Breast epithelium (tissue), 4 donors: ENCODE data around the gene GABRB3. TPM values are rescaled to one million over a fixed set of nuclear protein-coding genes. Genes with fewer than 3 reads are reported as not detected.

Experiments
- DNase-seq, 2 donors: peaks; one replicate each; pipeline ENCODE4 v3.0.0-alpha.2; 2019; ENCODE audit warnings: low spot score in 2 of 2
- H3K27ac ChIP-seq, 2 donors: fragments of 200-600 bp; sonication (generic) in 1 of 2; one replicate each; pipeline ENCODE4 v1.5.1; 2016 to 2019; ENCODE audit warnings: mild to moderate bottlenecking in 1 of 2
- H3K27me3 ChIP-seq, 2 donors: fragments of 200-600 bp; sonication (generic) in 1 of 2; one replicate each; pipeline versions ENCODE4 v1.5.1 to v1.6.0; 2017 to 2019; ENCODE audit warnings: control low read depth in 1 of 2, mild to moderate bottlenecking in 1 of 2
- H3K36me3 ChIP-seq: fragments of 200-600 bp; one replicate; pipeline ENCODE4 v1.5.1; 2019
- H3K4me1 ChIP-seq, 2 donors: fragments of 200-600 bp; sonication (generic); one replicate each; pipeline ENCODE4 v1.5.1; 2016 to 2019; ENCODE audit warnings: control low read depth in 1 of 2
- H3K4me3 ChIP-seq, 3 donors: fragments of 200-600 bp; sonication (generic); 1 replicate in 2 of 3; 2 replicates in 1 of 3; pipeline ENCODE4 v1.5.1; 2016 to 2019; ENCODE audit warnings: mild to moderate bottlenecking in 3 of 3, moderate library complexity in 2 of 3
- H3K9me3 ChIP-seq, 2 donors: fragments of 200-600 bp; sonication (generic) in 1 of 2; one replicate each; pipeline ENCODE4 v1.5.1; 2016 to 2019; ENCODE audit warnings: control low read depth in 1 of 2
- POLR2A ChIP-seq: fragments of 450-650 bp; IDR thresholded peaks from one replicate; pipeline ENCODE4 v1.6.1; 2016; ENCODE audit warnings: antibody characterized with exemption, mild to moderate bottlenecking, moderate library complexity
- POLR2AphosphoS5 ChIP-seq, 3 donors: sonication (generic); formaldehyde crosslinking; IDR thresholded peaks; one replicate each; pipeline ENCODE4 v1.6.1; 2017; ENCODE audit warnings: antibody characterized with exemption in 3 of 3
- intact Hi-C: fragments of 100-400 bp; cut with DNase I; formaldehyde crosslinking; loops from one replicate; pipeline ENCODE4 v1.15.1; 2023; ENCODE audit warnings: low total_unique reads
- total RNA-seq, 3 donors: library from RNA; depleted of rRNA; stranded (reverse); fragments of >200 nt; gene quantifications; one replicate each; pipeline ENCODE4 v1.1.0, GENCODE V29; 2016
- TF ChIP-seq, protein P1 (sequence below), 3 donors: fragments of 450-650 bp; IDR thresholded peaks; one replicate each; pipeline ENCODE4 v1.5.1; 2016 to 2017; ENCODE audit warnings: antibody characterized with exemption in 3 of 3, mild to moderate bottlenecking in 3 of 3, moderate library complexity in 3 of 3

The GABRB3 gene
- total RNA-seq, 3 donors from 2014 or later, result 0.98 to 1.8 (median 1.1) TPM

DNA sequence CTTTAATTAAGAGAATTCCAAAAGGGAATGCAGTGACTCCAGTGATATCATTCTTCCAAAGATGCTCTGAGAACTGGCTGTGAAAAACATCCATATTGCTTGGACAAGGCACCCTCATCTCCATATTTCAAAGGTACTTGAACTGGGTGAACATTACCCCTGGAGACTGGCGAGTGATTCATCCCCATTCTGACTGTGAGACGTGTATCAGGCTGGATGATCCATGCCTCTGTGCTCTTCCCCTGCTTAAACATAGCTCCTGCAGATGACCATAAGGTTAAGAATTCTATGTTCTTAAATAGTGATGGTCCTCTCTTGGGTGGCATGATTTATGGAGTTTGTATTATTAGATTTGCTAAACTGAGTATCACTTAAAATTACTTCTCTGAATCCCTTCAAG lies 137.8 kb downstream of the GABRB3 start:
- H3K4me3 ChIP-seq, result no peak overlapping the region
- TF ChIP-seq, protein P1, sequence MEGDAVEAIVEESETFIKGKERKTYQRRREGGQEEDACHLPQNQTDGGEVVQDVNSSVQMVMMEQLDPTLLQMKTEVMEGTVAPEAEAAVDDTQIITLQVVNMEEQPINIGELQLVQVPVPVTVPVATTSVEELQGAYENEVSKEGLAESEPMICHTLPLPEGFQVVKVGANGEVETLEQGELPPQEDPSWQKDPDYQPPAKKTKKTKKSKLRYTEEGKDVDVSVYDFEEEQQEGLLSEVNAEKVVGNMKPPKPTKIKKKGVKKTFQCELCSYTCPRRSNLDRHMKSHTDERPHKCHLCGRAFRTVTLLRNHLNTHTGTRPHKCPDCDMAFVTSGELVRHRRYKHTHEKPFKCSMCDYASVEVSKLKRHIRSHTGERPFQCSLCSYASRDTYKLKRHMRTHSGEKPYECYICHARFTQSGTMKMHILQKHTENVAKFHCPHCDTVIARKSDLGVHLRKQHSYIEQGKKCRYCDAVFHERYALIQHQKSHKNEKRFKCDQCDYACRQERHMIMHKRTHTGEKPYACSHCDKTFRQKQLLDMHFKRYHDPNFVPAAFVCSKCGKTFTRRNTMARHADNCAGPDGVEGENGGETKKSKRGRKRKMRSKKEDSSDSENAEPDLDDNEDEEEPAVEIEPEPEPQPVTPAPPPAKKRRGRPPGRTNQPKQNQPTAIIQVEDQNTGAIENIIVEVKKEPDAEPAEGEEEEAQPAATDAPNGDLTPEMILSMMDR (IDR thresholded peaks at IDR 0.05), result no peak
- no peak for TF ChIP-seq POLR2AphosphoS5 (IDR thresholded peaks at IDR 0.05)
- no peak for TF ChIP-seq POLR2A
- intact Hi-C loops, result no loop called here

DNA sequence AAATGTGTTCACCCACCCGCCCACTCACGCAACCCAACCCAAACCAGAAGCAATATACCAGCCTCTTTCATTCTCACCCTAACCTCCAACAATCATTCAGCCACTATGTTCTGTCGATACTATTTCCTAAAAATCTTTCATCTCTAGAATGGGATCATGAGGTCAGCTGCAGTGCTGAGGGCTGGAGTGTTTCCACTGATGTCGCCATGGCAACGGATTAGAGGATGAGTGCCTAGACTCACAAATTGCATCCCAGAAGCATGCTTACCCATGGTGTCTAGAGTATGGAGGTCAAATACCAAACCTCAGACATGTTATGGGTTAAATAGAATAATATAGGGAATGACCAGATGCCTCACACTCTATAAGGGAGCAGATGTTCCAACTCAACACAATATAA lies 138.5 kb downstream of the GABRB3 start:
- intact Hi-C loops, result no loop called here
- no peak for DNase-seq
- H3K27me3 ChIP-seq, result no peaks in the 10 kb centered on the region
- no peak overlapping the region for H3K27ac ChIP-seq
- TF ChIP-seq, protein P1 (IDR thresholded peaks at IDR 0.05), result no peak
- no peak overlapping the region for H3K4me3 ChIP-seq
- H3K9me3 ChIP-seq, result peaks cover 2% of the 10 kb centered on the region in 2 donors
- H3K36me3 ChIP-seq, result no peaks in the 10 kb centered on the region
- no peaks in the 10 kb centered on the region for H3K4me1 ChIP-seq

More for the DNA sequence above, 137.8 kb downstream of the GABRB3 start:
- Histone ChIP-seq H3K36me3 (no peaks in the 10 kb centered on the region), H3K27ac (no peak overlapping the region), H3K9me3 (no peaks in the 10 kb centered on the region), H3K4me1 (no peaks in the 10 kb centered on the region), H3K27me3 (no peaks in the 10 kb centered on the region)
- no peak for DNase-seq

DNA sequence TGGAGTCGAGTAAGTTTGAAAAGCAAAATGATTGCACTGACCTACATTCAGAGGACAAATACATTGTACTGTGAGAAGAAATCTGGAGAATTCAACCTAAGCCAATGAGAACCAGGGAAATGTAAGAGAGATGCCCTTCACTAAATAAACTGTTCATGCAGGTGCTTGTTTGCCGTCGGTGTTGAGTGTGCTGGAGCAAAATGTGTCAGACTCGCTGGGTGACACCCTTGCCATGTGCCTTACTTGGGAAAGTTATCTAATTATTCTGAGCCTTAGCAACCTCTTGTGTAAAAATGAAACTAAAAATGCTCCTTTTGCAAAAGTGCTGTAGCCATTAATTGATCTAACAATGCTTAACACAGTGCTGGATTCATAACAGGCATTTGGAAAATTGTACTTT lies 140.4 kb downstream of the GABRB3 start:
- Histone ChIP-seq H3K4me3 (no peak overlapping the region), H3K9me3 (peaks cover 7 to 14% of the 10 kb centered on the region in 2 donors), H3K4me1 (no peaks in the 10 kb centered on the region), H3K27me3 (no peaks in the 10 kb centered on the region), H3K36me3 (no peaks in the 10 kb centered on the region), H3K27ac (no peak overlapping the region)
- intact Hi-C loops, result no loop called here
- TF ChIP-seq POLR2AphosphoS5 (IDR thresholded peaks at IDR 0.05), result no peak
- no peak for TF ChIP-seq POLR2A
- TF ChIP-seq, protein P1 (IDR thresholded peaks at IDR 0.05), result no peak
- no peak for DNase-seq

DNA sequence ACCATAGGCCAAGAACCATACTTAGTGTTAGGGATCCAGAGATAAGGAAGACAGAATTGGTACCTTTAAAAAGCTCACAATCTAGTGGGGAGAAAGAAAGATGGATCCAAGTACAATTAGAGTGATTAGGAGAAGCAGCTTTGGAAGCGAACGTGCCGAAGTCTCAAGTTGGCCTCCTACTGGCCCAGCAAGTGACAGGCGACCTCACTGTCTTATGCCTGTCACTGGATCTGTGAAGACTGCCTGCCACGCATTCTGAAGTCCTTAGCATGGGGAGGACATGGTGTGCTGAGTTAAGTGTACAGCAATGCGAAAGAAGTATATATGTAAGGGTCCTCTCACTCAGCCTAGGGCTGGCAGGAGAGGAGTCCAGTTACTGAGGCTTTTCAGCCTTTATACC lies 141.0 kb downstream of the GABRB3 start:
- intact Hi-C loops, result no loop called here
- DNase-seq, result no peak
- Histone ChIP-seq H3K36me3 (no peaks in the 10 kb centered on the region), H3K27ac (no peak overlapping the region), H3K9me3 (peaks cover 7 to 14% of the 10 kb centered on the region in 2 donors), H3K4me3 (no peak overlapping the region), H3K27me3 (no peaks in the 10 kb centered on the region), H3K4me1 (no peaks in the 10 kb centered on the region)
- TF ChIP-seq, protein P1 (IDR thresholded peaks at IDR 0.05), result no peak
- TF ChIP-seq POLR2A (no peak), POLR2AphosphoS5 (IDR thresholded peaks at IDR 0.05) (no peak)

DNA sequence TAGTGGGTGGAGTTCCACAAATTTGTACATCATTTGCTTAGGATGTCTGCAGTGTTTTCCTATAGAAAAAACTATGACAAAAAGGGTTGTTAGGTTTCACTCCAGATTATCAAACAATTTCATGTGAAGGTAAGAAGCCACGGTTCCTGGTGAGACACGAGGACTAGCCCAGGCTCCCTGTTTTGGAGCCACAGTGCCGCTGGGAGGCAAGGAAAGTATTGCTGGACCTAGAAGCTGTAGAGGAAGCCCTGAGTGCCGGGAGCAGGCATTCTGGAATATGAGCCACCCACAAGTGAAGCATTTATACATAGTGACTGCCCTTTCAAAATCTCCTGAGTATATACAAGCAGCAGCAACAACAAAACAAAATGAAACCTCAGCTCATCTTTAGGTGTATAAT lies 142.0 kb downstream of the GABRB3 start:
- Histone ChIP-seq H3K4me1 (no peaks in the 10 kb centered on the region), H3K4me3 (no peak overlapping the region), H3K36me3 (no peaks in the 10 kb centered on the region), H3K27me3 (no peaks in the 10 kb centered on the region), H3K27ac (no peak overlapping the region), H3K9me3 (peaks cover 7 to 14% of the 10 kb centered on the region in 2 donors)
- intact Hi-C loops, result no loop called here
- DNase-seq, result no peak
- TF ChIP-seq, protein P1 (IDR thresholded peaks at IDR 0.05), result no peak
- TF ChIP-seq POLR2A, result no peak
- no peak for TF ChIP-seq POLR2AphosphoS5 (IDR thresholded peaks at IDR 0.05)
